GM12878 (cell line): ENCODE measurements around the gene NDST4. TPM values are rescaled to one million over a fixed set of nuclear protein-coding genes. Genes with fewer than 3 reads are reported as not detected.

ENCODE experiments used
- ATAC-seq: fragments of 200-7000 bp; cut with Tn5 transposase; 3 replicates; pipeline ENCODE4 v1.9.1; 2020; ENCODE audit warnings: mild to moderate bottlenecking, moderate library complexity
- BruUV-seq: library from RNA; stranded (reverse); fragments of 400-500 nt; replicated peaks from 2 replicates; lab custom pipeline; 2021; lab: Mats Ljungman, UMichigan
- CTCF ChIA-PET: fragments of 300-600 bp; sonication (Branson Sonifier 250); formaldehyde crosslinking; extraction: SDS; loops from one replicate; lab custom pipeline; 2021; ENCODE audit warnings: inconsistent platforms; lab: Yijun Ruan, JAX
- POLR2A ChIA-PET: fragments of 350-600 bp; formaldehyde crosslinking; extraction: SDS; loops from one replicate; lab custom pipeline; 2021; ENCODE audit warnings: inconsistent platforms; lab: Charles Lee
- RAD21 ChIA-PET: fragments of 300-600 bp; sonication (Branson Sonifier 250); formaldehyde crosslinking; loops from one replicate; lab custom pipeline; 2023; ENCODE audit warnings: antibody characterized with exemption; ENCODE audit not compliant: unreplicated experiment; lab: Charles Lee
- SMC1A ChIA-PET: fragments of 300-600 bp; sonication (Branson Sonifier 250); formaldehyde crosslinking; loops from one replicate; lab custom pipeline; 2023; ENCODE audit not compliant: unreplicated experiment, uncharacterized antibody; lab: Charles Lee
- DNase-seq: peaks from one replicate; pipeline ENCODE4 v3.0.0-alpha.2; 2011; ENCODE audit warnings: low read depth, low spot score
- FAIRE-seq: peaks from 3 replicates; lab custom pipeline; 2011; peaks lifted over from hg19 to GRCh38; lab: Jason Lieb, UNC
- H2AFZ ChIP-seq: 2 replicates; pipeline ENCODE4 v1.6.0; 2011; ENCODE audit warnings: low read depth, low read length, control low read depth; ENCODE audit not compliant: control insufficient read depth
- H3K27ac ChIP-seq: 2 replicates; pipeline ENCODE4 v1.5.1; 2011; ENCODE audit warnings: control low read depth; ENCODE audit not compliant: control insufficient read depth, insufficient read depth
- H3K27me3 ChIP-seq, 2 experiments: replicated peaks in 1 of 2; 2 replicates each; pipeline versions ENCODE4 v1.6.0 to v1.6.1; 2011; ENCODE audit warnings: low read length in 1 of 2; ENCODE audit not compliant: control insufficient read depth in 2 of 2, insufficient read depth in 2 of 2
- H3K36me3 ChIP-seq, 2 experiments: 2 replicates each; pipeline ENCODE4 v1.5.1; 2011; ENCODE audit warnings: low read length in 1 of 2; ENCODE audit not compliant: control insufficient read depth in 2 of 2, insufficient read depth in 2 of 2
- H3K4me1 ChIP-seq: 2 replicates; pipeline ENCODE4 v1.6.1; 2011; ENCODE audit warnings: mild to moderate bottlenecking, low read length, moderate library complexity, mixed read lengths; ENCODE audit not compliant: control insufficient read depth, insufficient read depth
- H3K4me2 ChIP-seq: 2 replicates; pipeline ENCODE4 v1.6.0; 2011; ENCODE audit warnings: control low read depth; ENCODE audit not compliant: control insufficient read depth, insufficient read depth
- H3K4me3 ChIP-seq: fragments of 200-600 bp; sonication (generic); 2 replicates; pipeline ENCODE4 v1.5.1; 2016
- H3K79me2 ChIP-seq: 2 replicates; pipeline ENCODE4 v1.6.0; 2011; ENCODE audit warnings: low read length; ENCODE audit not compliant: control insufficient read depth, insufficient read depth
- H3K9ac ChIP-seq: 2 replicates; pipeline ENCODE4 v1.8.0; 2011; ENCODE audit warnings: low read length, control low read depth, mixed read lengths; ENCODE audit not compliant: control insufficient read depth, insufficient read depth
- H3K9me3 ChIP-seq: replicated peaks from 3 replicates; pipeline ENCODE4 v1.5.1; 2011; ENCODE audit warnings: mild to moderate bottlenecking, low read length; ENCODE audit not compliant: control insufficient read depth, insufficient read depth
- H4K20me1 ChIP-seq: 2 replicates; pipeline ENCODE4 v1.6.0; 2011; ENCODE audit not compliant: control insufficient read depth, insufficient read depth
- BACH1 ChIP-seq: fragments of 450-650 bp; IDR thresholded peaks from 2 replicates; pipeline ENCODE4 v1.6.1; 2017; ENCODE audit warnings: mild to moderate bottlenecking, borderline replicate concordance
- CBFB ChIP-seq: IDR thresholded peaks from 2 replicates; pipeline ENCODE4 v1.6.1; 2016; ENCODE audit warnings: antibody characterized with exemption, low read depth
- CREB1 ChIP-seq: IDR thresholded peaks from 2 replicates; pipeline ENCODE4 v1.6.1; 2012; ENCODE audit warnings: low read depth, mild to moderate bottlenecking, inconsistent platforms
- CREM ChIP-seq: IDR thresholded peaks from 2 replicates; pipeline ENCODE4 v1.6.1; 2014; ENCODE audit warnings: antibody characterized with exemption, low read depth
- DPF2 ChIP-seq: fragments of 450-650 bp; IDR thresholded peaks from 2 replicates; pipeline ENCODE4 v1.6.1; 2017; ENCODE audit warnings: mild to moderate bottlenecking
- E4F1 ChIP-seq: fragments of 450-650 bp; IDR thresholded peaks from 2 replicates; pipeline ENCODE4 v1.6.1; 2018; ENCODE audit warnings: borderline replicate concordance, mild to moderate bottlenecking; ENCODE audit not compliant: partially characterized antibody
- FOXM1 ChIP-seq: IDR thresholded peaks from 2 replicates; pipeline ENCODE4 v1.6.1; 2012; ENCODE audit warnings: low read depth, mild to moderate bottlenecking, inconsistent platforms, low read length, moderate library complexity
- HDAC6 ChIP-seq: fragments of 200-600 bp; sonication (generic); IDR thresholded peaks from one replicate; pipeline ENCODE4 v1.8.0; 2017; ENCODE audit warnings: antibody characterized with exemption; ENCODE audit not compliant: unreplicated experiment
- KAT2A ChIP-seq: conservative IDR thresholded peaks from 2 replicates; pipeline ENCODE4 v1.6.1; 2011; ENCODE audit warnings: low read depth, low read length; ENCODE audit not compliant: control insufficient read depth
- KLF5 ChIP-seq: fragments of 450-650 bp; IDR thresholded peaks from 2 replicates; pipeline ENCODE4 v1.6.1; 2014; ENCODE audit warnings: mild to moderate bottlenecking; ENCODE audit not compliant: partially characterized antibody
- MEF2B ChIP-seq: fragments of 450-650 bp; IDR thresholded peaks from 2 replicates; pipeline ENCODE4 v1.6.1; 2018; ENCODE audit warnings: mild to moderate bottlenecking, moderate library complexity; ENCODE audit not compliant: partially characterized antibody, poor library complexity, severe bottlenecking
- MLLT1 ChIP-seq: fragments of 450-650 bp; IDR thresholded peaks from 2 replicates; pipeline ENCODE4 v1.6.1; 2016; ENCODE audit warnings: mild to moderate bottlenecking
- NFYB ChIP-seq: IDR thresholded peaks from 2 replicates; pipeline ENCODE4 v1.6.1; 2011; ENCODE audit warnings: low read depth, mild to moderate bottlenecking, low read length, improper control_type of control experiment, moderate library complexity; ENCODE audit not compliant: insufficient read depth
- RUNX3 ChIP-seq: IDR thresholded peaks from 2 replicates; pipeline ENCODE4 v1.6.1; 2012; ENCODE audit warnings: low read length, inconsistent platforms
- SIN3A ChIP-seq: IDR thresholded peaks from 2 replicates; pipeline ENCODE4 v1.6.1; 2012; ENCODE audit warnings: low read depth, low read length, improper control_type of control experiment
- SMC3 ChIP-seq: IDR thresholded peaks from 2 replicates; pipeline ENCODE4 v1.6.1; 2011; ENCODE audit warnings: low read length, improper control_type of control experiment, borderline replicate concordance
- SREBF1 ChIP-seq: IDR thresholded peaks from 2 replicates; pipeline ENCODE4 v1.6.1; 2012; ENCODE audit warnings: mild to moderate bottlenecking, low read length
- TARDBP ChIP-seq: IDR thresholded peaks from 2 replicates; pipeline ENCODE4 v1.6.1; 2016; ENCODE audit warnings: borderline replicate concordance
- ZSCAN29 ChIP-seq: fragments of 450-650 bp; IDR thresholded peaks from 2 replicates; pipeline ENCODE4 v1.6.1; 2017; ENCODE audit warnings: mild to moderate bottlenecking, moderate library complexity
- WGBS: methylation state at CpG from one replicate; pipeline ENCODE4 v1.1.6; 2016; ENCODE audit warnings: low lambda C conversion rate; ENCODE audit not compliant: insufficient replicate concordance, insufficient coverage; ENCODE audit errors: missing lambda C conversion rate; 5-methylcytosine and 5-hydroxymethylcytosine counted together
- in situ Hi-C: fragments of 300-500 bp; cut with MboI; formaldehyde crosslinking; loops from 9 replicates; pipeline ENCODE4 v1.14.3; 2018; ENCODE audit warnings: mixed read lengths
- intact Hi-C: fragments of 100-400 bp; cut with micrococcal nuclease; formaldehyde crosslinking; loops from one replicate; pipeline ENCODE4 v1.14.2; 2022; ENCODE audit not compliant: unreplicated experiment
- polyA plus RNA-seq, 11 experiments: library from polyadenylated mRNA; depleted of rRNA in 4 of 11; unstranded in 6 of 11; stranded (reverse) in 5 of 11; fragments of >200 nt; fragmentation: Nextera tagmentation in 4 of 11; fragmentation: Illumina TruSeq in 1 of 11; extraction: Ambion mirVana in 4 of 11; extraction: Trizol in 1 of 11; gene quantifications; 1 replicate in 1 of 11; 2 replicates in 10 of 11; pipeline versions ENCODE4 v1.2.1 to v1.2.3, GENCODE V29; 2011 to 2016; ENCODE audit warnings: inconsistent platforms in 2 of 11, missing spikeins in 2 of 11, low read depth in 1 of 11
- total RNA-seq, 4 experiments: library from RNA; depleted of rRNA in 3 of 4; stranded (reverse); fragments of >200 nt in 3 of 4; fragmentation: Illumina TruSeq in 1 of 4; extraction: Trizol in 1 of 4; gene quantifications; 2 replicates each; pipeline versions ENCODE4 v1.2.1 to v1.2.3, GENCODE V29; 2013 to 2021

Gene NDST4
- total and polyA plus RNA-seq, 10 of the 15 experiments (the other 5 are each of a cell fraction or from before 2014, with no cell fraction given): 0.04 to 0.11 (median 0.07) TPM; not detected in 6

- ChIA-PET POLR2A (no interaction called here), SMC1A (no interaction called here), RAD21 (no interaction called here), CTCF (no interaction called here)
- Histone ChIP-seq H3K36me3 (no peaks in the 10 kb centered on the region), H3K27ac (no peak overlapping the region), H3K79me2 (no peaks in the 10 kb centered on the region), H3K9ac (no peak overlapping the region), H3K4me2 (no peak overlapping the region), H2AFZ (no peak overlapping the region), H3K27me3 (no peaks in the 10 kb centered on the region), H3K9me3 (no peaks in the 10 kb centered on the region), H3K4me3 (no peak overlapping the region), H4K20me1 (no peaks in the 10 kb centered on the region), H3K4me1 (no peaks in the 10 kb centered on the region)
- WGBS: 21% methylated on average over 7 of the region's 7 CpGs
- in situ Hi-C loops (no loop called here), intact Hi-C loops (no loop called here)
- ATAC-seq (no peak), FAIRE-seq (no peak), DNase-seq (no peak)
- TF ChIP-seq RUNX3 (no peak), CREM (no peak), BACH1 (no peak), SMC3 (no peak), NFYB (no peak), MLLT1 (no peak), SIN3A (no peak), KAT2A (no peak), ZSCAN29 (no peak), DPF2 (no peak), CBFB (no peak), E4F1 (no peak), CREB1 (no peak), TARDBP (no peak), SREBF1 (no peak), HDAC6 (no peak), MEF2B (no peak), FOXM1 (no peak), KLF5 (no peak)
- no TSS peak for BruUV-seq
These were observed 35.7 kb upstream of the NDST4 start for GRCh38 chr4:115149106-115149505.
